ENCODE data around the gene PDHA1. TPM values are rescaled to one million over a fixed set of nuclear protein-coding genes. Genes with fewer than 3 reads are reported as not detected.

The PDHA1 gene
- 100 to 1,000 TPM; 149 to 194 TPM for total RNA-seq

DNA sequence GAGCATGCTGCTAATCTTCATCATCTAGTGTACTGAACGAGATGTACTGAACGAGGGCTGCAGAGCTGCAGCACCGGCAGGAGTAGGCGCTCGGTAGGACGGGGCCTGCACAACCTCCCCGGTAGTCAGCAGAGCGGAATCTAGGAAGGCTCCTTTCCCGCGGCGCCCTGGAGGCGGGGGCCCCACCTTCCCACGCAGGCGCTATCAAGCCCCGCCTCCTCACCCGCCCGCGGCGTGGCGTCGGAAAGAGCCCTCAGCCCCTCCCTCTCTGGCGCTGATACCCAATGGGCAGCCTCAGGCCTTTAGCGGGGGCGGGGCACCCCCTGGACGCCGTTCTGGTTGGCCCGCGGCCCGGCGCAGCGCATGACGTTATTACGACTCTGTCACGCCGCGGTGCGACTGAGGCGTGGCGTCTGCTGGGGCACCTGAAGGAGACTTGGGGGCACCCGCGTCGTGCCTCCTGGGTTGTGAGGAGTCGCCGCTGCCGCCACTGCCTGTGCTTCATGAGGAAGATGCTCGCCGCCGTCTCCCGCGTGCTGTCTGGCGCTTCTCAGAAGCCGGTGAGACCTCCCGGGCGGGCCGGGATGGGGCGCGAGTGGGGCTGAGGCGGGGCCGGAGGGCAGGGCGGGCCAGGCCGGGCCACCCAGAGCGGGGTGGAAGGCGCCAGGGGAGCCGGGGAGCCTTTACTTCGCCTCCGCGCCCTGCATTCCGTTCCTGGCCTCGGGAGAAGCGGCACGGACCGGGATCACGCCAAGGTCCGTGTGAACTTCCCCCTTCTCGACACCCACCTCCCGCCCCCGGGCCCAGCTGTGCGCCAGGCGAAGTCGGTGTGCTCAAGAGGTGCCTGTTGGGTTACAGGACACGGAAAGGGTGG lies at the start of gene PDHA1:
TSS of gene PDHA1 (plus strand) at position 393 of the 874 bp plus-strand sequence. CDS start at position 504, 111 bp downstream.
- Histone ChIP-seq H3K9me3 (no peaks in the 10 kb centered on the region), H3K4me1 (peaks cover 0 to 10% of the 10 kb centered on the region in 2 donors), H3K27me3 (no peaks in the 10 kb centered on the region), H3K27ac (peak within 1 kb of the TSS; percentile 86 to 94), H3K36me3 (no peaks in the 10 kb centered on the region), H3K4me3 (peak within 1 kb of the TSS; percentile 67 to 78)
- peak; percentile 93 for DNase-seq (ENCODE audit: low spot score)
- TF ChIP-seq, protein P1, sequence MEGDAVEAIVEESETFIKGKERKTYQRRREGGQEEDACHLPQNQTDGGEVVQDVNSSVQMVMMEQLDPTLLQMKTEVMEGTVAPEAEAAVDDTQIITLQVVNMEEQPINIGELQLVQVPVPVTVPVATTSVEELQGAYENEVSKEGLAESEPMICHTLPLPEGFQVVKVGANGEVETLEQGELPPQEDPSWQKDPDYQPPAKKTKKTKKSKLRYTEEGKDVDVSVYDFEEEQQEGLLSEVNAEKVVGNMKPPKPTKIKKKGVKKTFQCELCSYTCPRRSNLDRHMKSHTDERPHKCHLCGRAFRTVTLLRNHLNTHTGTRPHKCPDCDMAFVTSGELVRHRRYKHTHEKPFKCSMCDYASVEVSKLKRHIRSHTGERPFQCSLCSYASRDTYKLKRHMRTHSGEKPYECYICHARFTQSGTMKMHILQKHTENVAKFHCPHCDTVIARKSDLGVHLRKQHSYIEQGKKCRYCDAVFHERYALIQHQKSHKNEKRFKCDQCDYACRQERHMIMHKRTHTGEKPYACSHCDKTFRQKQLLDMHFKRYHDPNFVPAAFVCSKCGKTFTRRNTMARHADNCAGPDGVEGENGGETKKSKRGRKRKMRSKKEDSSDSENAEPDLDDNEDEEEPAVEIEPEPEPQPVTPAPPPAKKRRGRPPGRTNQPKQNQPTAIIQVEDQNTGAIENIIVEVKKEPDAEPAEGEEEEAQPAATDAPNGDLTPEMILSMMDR (IDR thresholded peaks at IDR 0.05) = no peak

DNA sequence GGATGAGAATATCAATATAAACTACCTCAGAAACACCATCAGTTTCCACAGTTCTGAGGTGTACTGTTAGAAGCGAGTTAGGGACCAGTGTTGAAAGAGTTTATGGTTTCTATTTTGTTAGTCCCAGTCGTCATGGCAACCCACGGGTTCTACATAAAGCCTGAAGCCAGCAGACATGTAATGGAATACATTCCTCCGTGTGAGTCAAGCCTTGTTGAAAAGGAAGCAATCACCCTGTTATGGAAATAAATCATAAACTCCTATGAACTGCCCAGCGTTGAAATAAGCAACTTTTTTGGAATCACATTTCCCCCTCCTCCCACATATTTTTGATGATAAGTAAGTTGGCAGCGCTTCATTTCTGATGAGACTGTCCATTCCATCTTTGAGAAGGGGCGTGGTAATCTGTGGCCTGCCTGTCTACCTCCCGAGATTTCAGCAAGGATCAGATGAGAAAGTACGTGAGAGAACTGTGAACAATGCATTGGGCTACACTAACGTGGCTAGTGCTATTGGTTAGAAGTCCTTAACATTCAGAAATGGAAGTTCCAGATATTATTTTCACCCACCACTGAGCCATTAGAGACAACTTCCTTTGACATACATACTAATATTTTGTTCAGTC lies 40.4 kb upstream of the PDHA1 start:
- TF ChIP-seq, protein P1 (IDR thresholded peaks at IDR 0.05) = no peak
- peak; percentile 83 for DNase-seq (ENCODE audit: low spot score)
- no peak overlapping the region for H3K4me3 ChIP-seq

DNA sequence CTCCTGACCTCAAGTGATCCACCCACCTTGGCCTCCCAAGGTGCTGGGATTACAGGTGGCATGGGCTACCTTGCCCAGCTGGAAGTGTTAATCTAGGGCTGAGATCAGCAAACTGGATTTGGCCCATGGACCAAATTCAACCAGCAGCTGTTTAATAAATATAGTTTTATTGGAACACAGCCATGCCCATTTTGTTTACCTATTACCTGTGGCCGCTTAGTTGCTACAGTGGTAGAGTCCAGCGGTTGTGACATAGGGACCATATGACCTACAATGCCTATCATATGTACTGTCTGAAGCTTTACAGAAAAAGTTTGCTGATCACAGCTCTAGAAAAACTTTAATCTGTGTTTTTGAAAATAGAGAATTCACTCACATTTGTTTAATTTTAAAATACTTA lies 17.2 kb upstream of the PDHA1 start:
- Histone ChIP-seq H3K36me3 (no peaks in the 10 kb centered on the region), H3K27ac (no peak overlapping the region), H3K4me1 (no peaks in the 10 kb centered on the region), H3K9me3 (peaks cover 0 to 8% of the 10 kb centered on the region in 2 donors), H3K27me3 (no peaks in the 10 kb centered on the region), H3K4me3 (no peak overlapping the region)
- no peak for DNase-seq (ENCODE audit: low spot score)
- TF ChIP-seq, protein P1 (IDR thresholded peaks at IDR 0.05) = no peak

More for the DNA sequence above, 40.4 kb upstream of the PDHA1 start:
- Histone ChIP-seq H3K27me3 (no peaks in the 10 kb centered on the region), H3K4me1 (no peaks in the 10 kb centered on the region), H3K9me3 (no peaks in the 10 kb centered on the region), H3K27ac (no peak overlapping the region), H3K36me3 (no peaks in the 10 kb centered on the region)

DNA sequence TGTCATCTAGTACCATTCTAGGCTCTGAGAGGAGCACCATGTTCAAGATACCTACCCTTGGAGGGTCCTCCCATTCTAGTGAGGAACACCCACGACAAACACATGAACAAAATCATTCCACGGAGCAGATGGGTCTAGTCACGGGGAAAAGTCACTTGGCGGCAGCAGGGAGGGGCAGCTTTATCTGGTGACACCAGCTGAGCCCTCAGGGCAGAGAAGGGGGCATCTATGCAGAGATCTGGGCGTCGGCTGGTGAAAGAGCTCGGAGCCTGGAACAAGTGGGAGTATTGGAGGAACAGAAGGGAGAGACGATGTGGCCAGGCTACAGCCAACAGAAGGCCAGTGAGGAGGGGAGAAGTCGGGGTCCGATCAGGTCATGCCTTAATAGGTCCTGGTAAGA lies 11.9 kb upstream of the PDHA1 start:
- TF ChIP-seq, protein P1 (IDR thresholded peaks at IDR 0.05) = no peak
- Histone ChIP-seq H3K4me1 (no peaks in the 10 kb centered on the region), H3K36me3 (no peaks in the 10 kb centered on the region), H3K4me3 (no peak overlapping the region), H3K27ac (no peak overlapping the region), H3K9me3 (peaks cover 0 to 22% of the 10 kb centered on the region in 2 donors), H3K27me3 (no peaks in the 10 kb centered on the region)
- no peak for DNase-seq (ENCODE audit: low spot score)

DNA sequence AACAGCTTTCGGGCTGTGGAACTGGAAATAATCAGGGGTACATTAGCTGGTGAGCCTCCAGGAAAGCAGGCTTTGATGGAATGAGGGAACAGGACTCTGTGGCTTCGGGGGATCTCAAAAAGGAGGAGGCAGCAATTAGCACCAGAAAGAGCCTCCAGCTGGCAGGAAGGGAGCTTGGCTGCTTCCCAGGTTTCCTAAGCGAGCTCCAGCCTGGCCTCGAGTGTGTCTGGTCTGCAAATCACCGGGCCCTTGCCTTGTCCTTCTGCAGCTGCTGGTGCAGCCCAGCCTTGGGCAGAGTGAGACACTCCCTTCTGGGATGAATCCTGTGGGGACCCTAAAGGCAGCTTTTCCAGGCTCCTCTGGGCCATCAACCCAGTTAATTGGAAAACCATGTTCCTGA lies 10.7 kb upstream of the PDHA1 start:
- Histone ChIP-seq H3K4me1 (no peaks in the 10 kb centered on the region), H3K4me3 (no peak overlapping the region), H3K27me3 (no peaks in the 10 kb centered on the region), H3K36me3 (no peaks in the 10 kb centered on the region), H3K9me3 (peaks cover 0 to 22% of the 10 kb centered on the region in 2 donors), H3K27ac (no peak overlapping the region)
- TF ChIP-seq, protein P1 (IDR thresholded peaks at IDR 0.05) = no peak
- no peak for DNase-seq (ENCODE audit: low spot score)
